Epithelial cell of umbilical artery (primary cell): ENCODE results near the gene AGPS. TPM values are rescaled to one million over a fixed set of nuclear protein-coding genes. Genes with fewer than 3 reads are reported as not detected.

Experiments
- total RNA-seq: library from RNA; depleted of rRNA; stranded (reverse); fragments of >200 nt; gene quantifications from 2 replicates; pipeline ENCODE4 v1.2.3, GENCODE V29; 2014

AGPS gene
- 71.1 and 85.1 TPM in 2 replicates for total RNA-seq

GRCh38 chr2:177392373-177393202 is at the start of gene AGPS:
AGPS (plus strand) TSS chr2:177392773; CDS start chr2:177392790, 17 bp downstream.

Other genes starting within 250 kb of the AGPS start
- 47.1 and 62.9 TPM in 2 replicates for gene HNRNPA3, start 180.0 kb upstream of the AGPS start, total RNA-seq
- 31.8 and 42.7 TPM in 2 replicates for gene NFE2L2, start 128.0 kb upstream of the AGPS start, total RNA-seq